Measurements from ENCODE around the gene KANSL3. TPM values are rescaled to one million over a fixed set of nuclear protein-coding genes. Genes with fewer than 3 reads are reported as not detected.

The KANSL3 gene
- total and polyA plus RNA-seq, 2 donors (not counting 1 experiment from before 2014, with no cell fraction given), result 15.9 to 36.5 TPM

- no peaks in the 10 kb centered on the region for H4K20me1 ChIP-seq (ENCODE audit: control insufficient read depth, extremely low read depth, insufficient read depth, low read length)
- no peak overlapping the region for H3K27ac ChIP-seq (ENCODE audit: insufficient read depth, low read length)
- TF ChIP-seq EZH2 (IDR thresholded peaks at IDR 0.05; ENCODE audit: low read length, missing control alignments) (no peak), CTCF (conservative IDR thresholded peaks at IDR 0.05 in 1 of 2, IDR thresholded peaks at IDR 0.05 in 1 of 2; ENCODE audit: low read depth in 1 of 2, low read length in 2 of 2) (no peak)
- no peaks in the 10 kb centered on the region for H3K27me3 ChIP-seq (ENCODE audit: control insufficient read depth, insufficient read depth, low read length)
- H3K4me1 ChIP-seq (ENCODE audit: control insufficient read depth, extremely low read depth, insufficient read depth, low read length), result no peaks in the 10 kb centered on the region
- H3K9ac ChIP-seq (ENCODE audit: insufficient read depth, low read length), result no peak overlapping the region
- DNase-seq (ENCODE audit: low read depth in 2 of 2), result no peak
- no peaks in the 10 kb centered on the region for H3K9me3 ChIP-seq (ENCODE audit: control insufficient read depth, insufficient read depth, low read depth, low read length)
- H3K4me3 ChIP-seq (replicated peaks in 1 of 4; ENCODE audit: control extremely low read depth in 1 of 4, insufficient read depth in 1 of 4, low read depth in 3 of 4, low read length in 4 of 4), result no peak overlapping the region
- H3K79me2 ChIP-seq (ENCODE audit: control insufficient read depth, insufficient read depth, low read length), result no peaks in the 10 kb centered on the region
- H2AFZ ChIP-seq (ENCODE audit: low read length), result no peak overlapping the region
- no peaks in the 10 kb centered on the region for H3K36me3 ChIP-seq (ENCODE audit: control insufficient read depth, insufficient read depth, low read length)
- no peak overlapping the region for H3K4me2 ChIP-seq (ENCODE audit: extremely low read depth, insufficient read depth, low read length)
Observed at GRCh38 chr2:96564563-96564962, 73.5 kb downstream of the KANSL3 start.

GRCh38 chr2:96564026-96564425 lies 74.1 kb downstream of the KANSL3 start:
- no peaks in the 10 kb centered on the region for H3K9me3 ChIP-seq (ENCODE audit: control insufficient read depth, insufficient read depth, low read depth, low read length)
- no peak for DNase-seq (ENCODE audit: low read depth in 2 of 2)
- no peak overlapping the region for H3K4me3 ChIP-seq (replicated peaks in 1 of 4; ENCODE audit: control extremely low read depth in 1 of 4, insufficient read depth in 1 of 4, low read depth in 3 of 4, low read length in 4 of 4)
- no peak for TF ChIP-seq CTCF (conservative IDR thresholded peaks at IDR 0.05 in 1 of 2, IDR thresholded peaks at IDR 0.05 in 1 of 2; ENCODE audit: low read depth in 1 of 2, low read length in 2 of 2)
- TF ChIP-seq EZH2 (IDR thresholded peaks at IDR 0.05; ENCODE audit: low read length, missing control alignments), result no peak
- no peaks in the 10 kb centered on the region for H3K79me2 ChIP-seq (ENCODE audit: control insufficient read depth, insufficient read depth, low read length)
- H2AFZ ChIP-seq (ENCODE audit: low read length), result no peak overlapping the region
- no peaks in the 10 kb centered on the region for H3K36me3 ChIP-seq (ENCODE audit: control insufficient read depth, insufficient read depth, low read length)
- H3K4me2 ChIP-seq (ENCODE audit: extremely low read depth, insufficient read depth, low read length), result no peak overlapping the region
- H3K27ac ChIP-seq (ENCODE audit: insufficient read depth, low read length), result no peak overlapping the region
- H4K20me1 ChIP-seq (ENCODE audit: control insufficient read depth, extremely low read depth, insufficient read depth, low read length), result no peaks in the 10 kb centered on the region
- no peak overlapping the region for H3K9ac ChIP-seq (ENCODE audit: insufficient read depth, low read length)
- no peaks in the 10 kb centered on the region for H3K4me1 ChIP-seq (ENCODE audit: control insufficient read depth, extremely low read depth, insufficient read depth, low read length)
- H3K27me3 ChIP-seq (ENCODE audit: control insufficient read depth, insufficient read depth, low read length), result no peaks in the 10 kb centered on the region

GRCh38 chr2:96558485-96558884 lies 79.6 kb downstream of the KANSL3 start:
- H3K27me3 ChIP-seq (ENCODE audit: control insufficient read depth, insufficient read depth, low read length), result no peaks in the 10 kb centered on the region
- H4K20me1 ChIP-seq (ENCODE audit: control insufficient read depth, extremely low read depth, insufficient read depth, low read length), result no peaks in the 10 kb centered on the region
- DNase-seq (ENCODE audit: low read depth in 2 of 2), result no peak
- H3K9ac ChIP-seq (ENCODE audit: insufficient read depth, low read length), result no peak overlapping the region
- H3K27ac ChIP-seq (ENCODE audit: insufficient read depth, low read length), result no peak overlapping the region
- H3K4me3 ChIP-seq (replicated peaks in 1 of 4; ENCODE audit: control extremely low read depth in 1 of 4, insufficient read depth in 1 of 4, low read depth in 3 of 4, low read length in 4 of 4), result no peak overlapping the region
- H3K9me3 ChIP-seq (ENCODE audit: control insufficient read depth, insufficient read depth, low read depth, low read length), result no peaks in the 10 kb centered on the region
- no peak overlapping the region for H3K4me2 ChIP-seq (ENCODE audit: extremely low read depth, insufficient read depth, low read length)
- no peak overlapping the region for H2AFZ ChIP-seq (ENCODE audit: low read length)
- no peak for TF ChIP-seq EZH2 (IDR thresholded peaks at IDR 0.05; ENCODE audit: low read length, missing control alignments)
- TF ChIP-seq CTCF (conservative IDR thresholded peaks at IDR 0.05 in 1 of 2, IDR thresholded peaks at IDR 0.05 in 1 of 2; ENCODE audit: low read depth in 1 of 2, low read length in 2 of 2), result no peak
- H3K79me2 ChIP-seq (ENCODE audit: control insufficient read depth, insufficient read depth, low read length), result no peaks in the 10 kb centered on the region
- peaks cover 2% of the 10 kb centered on the region for H3K4me1 ChIP-seq (ENCODE audit: control insufficient read depth, extremely low read depth, insufficient read depth, low read length)
- no peaks in the 10 kb centered on the region for H3K36me3 ChIP-seq (ENCODE audit: control insufficient read depth, insufficient read depth, low read length)

Measured in fibroblast of lung (primary cell).